CD4-positive, alpha-beta T cell (primary cell): ENCODE results near the gene RILPL2. TPM values are rescaled to one million over a fixed set of nuclear protein-coding genes. Genes with fewer than 3 reads are reported as not detected.
"Not testable (repeated sequence)": the region's sequence is repeated elsewhere in the genome, so short reads cannot be mapped to it uniquely, and the experiment has no call there.

ENCODE experiments used
- ATAC-seq: fragments of 200-7000 bp; cut with Tn5 transposase; one replicate; pipeline ENCODE4 v1.10.0; 2022; ENCODE audit warnings: mild to moderate bottlenecking; ENCODE audit not compliant: poor library complexity
- CTCF ChIA-PET: fragments of 350-600 bp; sonication (Branson Sonifier 250); formaldehyde crosslinking; loops from one replicate; lab custom pipeline; 2021; ENCODE audit warnings: antibody characterized with exemption, inconsistent platforms; lab: Charles Lee
- POLR2A ChIA-PET: fragments of 350-600 bp; sonication (Branson Sonifier 250); formaldehyde crosslinking; loops from one replicate; lab custom pipeline; 2021; ENCODE audit warnings: antibody characterized with exemption, inconsistent platforms; lab: Charles Lee
- DNase-seq, 14 experiments: peaks; one replicate each; pipeline ENCODE4 v3.0.0-alpha.2; 2013 to 2020; ENCODE audit warnings: mixed read lengths in 2 of 14
- H3K27ac ChIP-seq, 2 donors: one replicate each; pipeline versions ENCODE4 v1.5.1 to v1.7.0; 2013; ENCODE audit warnings: low read length in 2 of 2, low read depth in 1 of 2, mild to moderate bottlenecking in 1 of 2
- H3K27me3 ChIP-seq, 2 experiments: 1 replicate in 1 of 2; 2 replicates in 1 of 2; pipeline versions ENCODE4 v1.6.1 to v1.7.0; 2013; ENCODE audit warnings: low read length in 2 of 2, control low read depth in 1 of 2, mild to moderate bottlenecking in 1 of 2, moderate library complexity in 1 of 2; ENCODE audit not compliant: insufficient read depth in 2 of 2, control insufficient read depth in 1 of 2
- H3K36me3 ChIP-seq: one replicate; pipeline ENCODE4 v1.6.1; 2013; ENCODE audit warnings: low read length, control low read depth; ENCODE audit not compliant: insufficient read depth
- H3K4me1 ChIP-seq: one replicate; pipeline ENCODE4 v1.6.1; 2013; ENCODE audit warnings: low read length, control low read depth; ENCODE audit not compliant: insufficient read depth
- H3K4me3 ChIP-seq: one replicate; pipeline ENCODE4 v1.5.1; 2013; ENCODE audit warnings: mild to moderate bottlenecking, low read length, moderate library complexity
- H3K9me3 ChIP-seq, 2 experiments: 1 replicate in 1 of 2; 2 replicates in 1 of 2; pipeline versions ENCODE4 v1.6.1 to v1.7.0; 2013; ENCODE audit warnings: low read length in 2 of 2, mild to moderate bottlenecking in 2 of 2, control low read depth in 1 of 2, moderate library complexity in 1 of 2; ENCODE audit not compliant: control insufficient read depth in 1 of 2, insufficient read depth in 1 of 2
- H3K27ac Mint-ChIP-seq: one replicate; pipeline ENCODE4 v1.8.0; 2020; ENCODE audit warnings: mixed read lengths
- H3K27me3 Mint-ChIP-seq: one replicate; pipeline ENCODE4 v1.8.0; 2021; ENCODE audit warnings: mixed read lengths
- H3K36me3 Mint-ChIP-seq: one replicate; pipeline ENCODE4 v1.8.0; 2021; ENCODE audit warnings: low read depth, mixed read lengths
- H3K4me1 Mint-ChIP-seq: one replicate; pipeline ENCODE4 v1.8.0; 2021; ENCODE audit warnings: low read depth, mixed read lengths
- H3K4me3 Mint-ChIP-seq: one replicate; pipeline ENCODE4 v1.8.0; 2020; ENCODE audit warnings: mild to moderate bottlenecking, mixed read lengths
- H3K9me3 Mint-ChIP-seq: one replicate; pipeline ENCODE4 v1.8.0; 2020; ENCODE audit warnings: mixed read lengths
- intact Hi-C, 2 experiments: fragments of 100-400 bp; cut with DNase I in 1 of 2; cut with micrococcal nuclease in 1 of 2; formaldehyde crosslinking; loops; one replicate each; pipeline versions ENCODE4 v1.15.1 to v1.9.0; 2023 to 2025; cut with DNase I, micrococcal nuclease
- total RNA-seq, 174 experiments: library from RNA in 2 of 174; stranded (reverse) in 2 of 174; gene quantifications; one replicate each; pipeline ENCODE4 v1.2.3 and lab custom pipeline; 2021 to 2026
- TF ChIP-seq, protein P1 (sequence below): fragments of 200-600 bp; IDR thresholded peaks from one replicate; pipeline ENCODE4 v1.8.0; 2022; ENCODE audit warnings: antibody characterized with exemption, mild to moderate bottlenecking

Gene RILPL2
- total RNA-seq, 2 experiments from 2014 or later, result 4.9 to 5.5 TPM

DNA sequence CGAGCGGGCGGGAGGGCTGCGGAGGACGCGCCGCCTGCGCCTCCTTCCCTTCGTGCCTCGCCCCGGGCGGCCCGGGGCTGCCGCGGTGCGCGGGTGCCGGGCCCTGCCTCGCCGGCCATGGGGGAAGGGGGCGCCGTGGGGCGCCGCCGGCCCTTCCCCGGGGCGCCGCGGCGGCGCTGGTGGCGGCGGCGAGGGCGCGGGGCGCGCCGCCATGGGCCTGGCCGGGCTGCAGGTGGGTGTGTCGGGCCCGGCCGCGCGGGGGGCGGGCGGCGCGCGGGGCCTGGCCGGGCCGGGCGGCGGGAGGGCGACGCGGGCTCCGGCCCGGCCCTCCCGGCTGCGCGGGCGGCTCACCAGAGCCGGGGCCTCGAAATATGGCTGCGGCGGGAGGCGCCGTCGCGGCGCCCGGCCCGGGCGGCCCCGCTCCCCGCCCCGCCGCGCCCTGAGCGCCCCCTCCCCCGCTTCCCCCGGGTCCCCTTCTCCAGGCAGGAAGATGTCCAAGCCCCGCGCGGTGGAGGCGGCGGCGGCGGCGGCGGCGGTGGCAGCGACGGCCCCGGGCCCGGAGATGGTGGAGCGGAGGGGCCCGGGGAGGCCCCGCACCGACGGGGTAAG is 47.4 kb downstream of the RILPL2 start:
- H3K4me3 Mint-ChIP-seq, result no peak overlapping the region
- peak overlapping the region; percentile 69 for H3K4me3 ChIP-seq
- intact Hi-C loops, result loop anchor here (2.0 to 10.0 kb wide), 4 partner anchors 24 to 634 kb away; partner anchors contain the start of genes DENR (in 1 of the 2), SBNO1 (in 1 of the 2) and TMED2 (in 1 of the 2)
- no peaks in the 10 kb centered on the region for H3K9me3 Mint-ChIP-seq
- H3K36me3 ChIP-seq, result peaks cover 28% of the 10 kb centered on the region
- H3K36me3 Mint-ChIP-seq, result peaks cover 39% of the 10 kb centered on the region
- DNase-seq (peak in 1 of 14 experiments; percentile 12), ATAC-seq (peak; percentile 1)
- no peak overlapping the region for H3K27ac Mint-ChIP-seq
- H3K4me1 Mint-ChIP-seq, result peaks cover 47% of the 10 kb centered on the region
- H3K27ac ChIP-seq, result no peak overlapping the region
- no peaks in the 10 kb centered on the region for H3K27me3 ChIP-seq
- ChIA-PET CTCF (interaction anchor here (1.0 to 1.3 kb wide), 2 partner anchors 23 to 69 kb away, joined by 4 to 5 read pairs; partner anchors contain the start of gene SNRNP35), POLR2A (interaction anchor here (1.4 to 2.6 kb wide), 2 partner anchors 23 to 69 kb away, joined by 4 to 14 read pairs; partner anchors contain the start of gene SNRNP35)
- H3K4me1 ChIP-seq, result peaks cover 53% of the 10 kb centered on the region
- TF ChIP-seq, protein P1, sequence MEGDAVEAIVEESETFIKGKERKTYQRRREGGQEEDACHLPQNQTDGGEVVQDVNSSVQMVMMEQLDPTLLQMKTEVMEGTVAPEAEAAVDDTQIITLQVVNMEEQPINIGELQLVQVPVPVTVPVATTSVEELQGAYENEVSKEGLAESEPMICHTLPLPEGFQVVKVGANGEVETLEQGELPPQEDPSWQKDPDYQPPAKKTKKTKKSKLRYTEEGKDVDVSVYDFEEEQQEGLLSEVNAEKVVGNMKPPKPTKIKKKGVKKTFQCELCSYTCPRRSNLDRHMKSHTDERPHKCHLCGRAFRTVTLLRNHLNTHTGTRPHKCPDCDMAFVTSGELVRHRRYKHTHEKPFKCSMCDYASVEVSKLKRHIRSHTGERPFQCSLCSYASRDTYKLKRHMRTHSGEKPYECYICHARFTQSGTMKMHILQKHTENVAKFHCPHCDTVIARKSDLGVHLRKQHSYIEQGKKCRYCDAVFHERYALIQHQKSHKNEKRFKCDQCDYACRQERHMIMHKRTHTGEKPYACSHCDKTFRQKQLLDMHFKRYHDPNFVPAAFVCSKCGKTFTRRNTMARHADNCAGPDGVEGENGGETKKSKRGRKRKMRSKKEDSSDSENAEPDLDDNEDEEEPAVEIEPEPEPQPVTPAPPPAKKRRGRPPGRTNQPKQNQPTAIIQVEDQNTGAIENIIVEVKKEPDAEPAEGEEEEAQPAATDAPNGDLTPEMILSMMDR, result no peak
- H3K27me3 Mint-ChIP-seq, result no peaks in the 10 kb centered on the region
- no peaks in the 10 kb centered on the region for H3K9me3 ChIP-seq

DNA sequence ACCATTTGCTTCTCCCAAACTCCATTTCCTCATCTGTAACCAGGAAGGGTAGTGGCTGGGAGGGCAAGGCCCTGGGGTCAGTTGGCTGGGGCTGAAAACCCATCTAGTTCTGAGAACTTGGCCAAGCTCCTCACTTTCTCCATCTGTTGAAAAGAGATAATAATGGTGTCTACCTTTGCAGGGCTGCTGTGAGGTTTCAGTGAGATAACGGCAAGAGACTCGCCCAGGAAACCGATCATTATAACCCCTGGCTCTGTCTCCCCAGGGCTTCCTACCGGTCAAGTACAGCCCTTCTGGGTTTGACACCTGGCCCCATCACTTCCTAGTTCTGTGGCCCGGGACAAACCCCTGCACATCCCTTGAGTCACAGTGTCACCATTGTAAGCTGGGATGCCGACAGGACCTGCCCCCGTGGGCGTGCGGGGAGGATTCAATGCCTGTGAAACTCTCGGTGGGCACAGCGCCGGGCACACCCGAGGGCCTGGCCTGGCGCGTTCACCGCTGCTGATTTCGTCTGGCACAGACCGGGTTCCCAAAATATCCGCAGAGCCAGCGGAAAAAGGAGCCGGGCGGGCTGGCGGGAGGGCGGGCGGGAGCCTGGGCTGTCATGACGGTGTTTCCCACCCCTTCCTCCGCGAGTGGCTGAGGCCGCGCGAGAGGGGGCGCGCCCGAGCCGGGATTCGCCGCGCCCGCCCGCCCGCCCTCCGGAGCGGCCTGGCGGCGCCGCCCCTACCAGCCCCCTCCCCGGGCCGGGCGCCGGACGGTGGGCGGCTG is 48.1 kb downstream of the RILPL2 start:
- Histone ChIP-seq H3K4me1 (peaks cover 58% of the 10 kb centered on the region), H3K36me3 (peaks cover 23% of the 10 kb centered on the region), H3K27ac (peak overlapping the region; percentile 53 to 76), H3K27me3 (no peaks in the 10 kb centered on the region), H3K9me3 (no peaks in the 10 kb centered on the region), H3K4me3 (peak overlapping the region; percentile 87)
- Mint-ChIP-seq H3K9me3 (no peaks in the 10 kb centered on the region), H3K36me3 (peaks cover 33% of the 10 kb centered on the region), H3K27ac (peak overlapping the region; percentile 73), H3K4me3 (peak overlapping the region; percentile 91), H3K27me3 (no peaks in the 10 kb centered on the region), H3K4me1 (peaks cover 52% of the 10 kb centered on the region)
- CTCF ChIA-PET, result interaction anchor here (1.0 to 1.3 kb wide), 2 partner anchors 23 to 70 kb away, joined by 4 to 5 read pairs; partner anchors contain the start of gene SNRNP35
- intact Hi-C loops, result loop anchor here (2.0 to 10.0 kb wide), 4 partner anchors 24 to 634 kb away; partner anchors contain the start of genes DENR (in 1 of the 2), SBNO1 (in 1 of the 2) and TMED2 (in 1 of the 2)
- POLR2A ChIA-PET, result interaction anchor here (1.4 to 2.6 kb wide), 3 partner anchors 23 to 194 kb away, joined by 3 to 14 read pairs (median 4); partner anchors contain the start of gene SNRNP35
- ATAC-seq, result peak; percentile 61
- TF ChIP-seq, protein P1, result no peak
- DNase-seq, result peak; percentile 34 to 88 (median 67)

DNA sequence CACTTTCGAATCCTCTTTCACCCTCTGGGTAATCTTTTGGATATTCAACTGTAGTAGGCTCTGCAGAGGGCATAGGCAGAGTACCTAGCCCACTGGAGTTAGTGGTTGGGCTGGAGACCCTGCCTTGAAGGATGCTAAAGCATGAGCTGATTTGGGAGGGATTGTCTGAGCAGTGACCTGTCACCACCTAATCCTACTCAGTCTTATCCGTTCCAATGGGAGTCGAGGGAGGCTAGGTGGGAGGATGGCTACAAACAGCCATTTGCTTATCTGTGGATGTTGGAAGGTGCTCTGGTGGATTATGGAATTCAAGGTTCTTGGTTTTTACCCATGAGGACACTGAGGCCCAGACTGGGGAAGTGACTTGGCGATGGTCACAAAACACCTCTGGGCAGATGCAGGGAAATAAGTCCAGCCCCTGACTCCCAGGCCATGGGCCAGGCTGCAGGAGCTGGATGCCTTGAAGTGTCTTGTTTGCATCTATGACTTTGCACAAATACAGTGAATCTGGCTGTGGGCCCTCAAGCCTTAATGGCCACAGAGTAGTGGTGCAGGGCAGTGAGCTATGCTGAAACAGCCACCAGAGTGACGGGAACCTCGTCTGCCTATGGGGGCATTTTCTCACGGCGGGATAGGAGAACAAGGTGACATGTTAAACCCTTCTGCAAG is 48.8 kb downstream of the RILPL2 start:
- Histone ChIP-seq H3K27me3 (no peaks in the 10 kb centered on the region), H3K9me3 (no peaks in the 10 kb centered on the region), H3K4me1 (peaks cover 57% of the 10 kb centered on the region), H3K36me3 (peaks cover 19% of the 10 kb centered on the region), H3K4me3 (peak overlapping the region; percentile 87), H3K27ac (peak overlapping the region; percentile 53 to 76)
- Mint-ChIP-seq H3K27ac (peak overlapping the region; percentile 73), H3K9me3 (no peaks in the 10 kb centered on the region), H3K4me1 (peaks cover 52% of the 10 kb centered on the region), H3K27me3 (no peaks in the 10 kb centered on the region), H3K36me3 (peaks cover 27% of the 10 kb centered on the region), H3K4me3 (peak overlapping the region; percentile 91)
- ATAC-seq (no peak), DNase-seq (peak in 1 of 14 experiments; percentile 33)
- POLR2A ChIA-PET, result interaction anchor here (1.4 to 2.6 kb wide), 3 partner anchors 22 to 194 kb away, joined by 3 to 14 read pairs (median 4); partner anchors contain the start of gene SNRNP35
- TF ChIP-seq, protein P1, result no peak
- intact Hi-C loops, result loop anchor here (2.0 to 10.0 kb wide), 4 partner anchors 23 to 633 kb away; partner anchors contain the start of genes DENR (in 1 of the 2), SBNO1 (in 1 of the 2) and TMED2 (in 1 of the 2)
- CTCF ChIA-PET, result interaction anchor here (1.0 to 1.3 kb wide), 2 partner anchors 22 to 70 kb away, joined by 4 to 5 read pairs; partner anchors contain the start of gene SNRNP35

DNA sequence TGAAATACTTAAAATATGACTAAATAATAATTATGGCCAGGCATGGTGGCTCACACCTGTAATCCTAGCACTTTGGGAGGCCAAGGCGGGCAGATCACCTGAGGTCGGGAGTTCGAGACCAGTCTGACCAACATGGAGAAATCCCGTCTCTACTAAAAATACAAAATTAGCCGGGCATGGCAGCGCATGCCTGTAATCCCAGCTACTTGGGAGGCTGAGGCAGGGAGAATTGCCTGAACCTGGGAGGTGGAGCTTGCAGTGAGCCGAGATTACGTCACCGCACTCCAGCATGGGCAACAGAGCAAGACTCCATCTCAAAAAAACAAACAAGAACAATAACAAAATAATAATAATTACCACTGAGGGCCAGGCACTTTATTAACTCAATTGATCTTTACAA is 50.9 kb downstream of the RILPL2 start:
- H3K9me3 ChIP-seq, H3K36me3 ChIP-seq, DNase-seq, H3K27ac ChIP-seq, H3K27ac Mint-ChIP-seq, H3K36me3 Mint-ChIP-seq, H3K27me3 ChIP-seq, H3K27me3 Mint-ChIP-seq, ATAC-seq, H3K9me3 Mint-ChIP-seq, H3K4me3 ChIP-seq: not testable (repeated sequence)
- H3K4me1 ChIP-seq, result peaks cover 40% of the 10 kb centered on the region
- peaks cover 36% of the 10 kb centered on the region for H3K4me1 Mint-ChIP-seq
- intact Hi-C loops, result loop anchor here (5.0 to 10.0 kb wide), 2 partner anchors 197 to 631 kb away; partner anchors contain the start of genes DENR (in 1 of the 2) and TMED2 (in 1 of the 2)
- H3K4me3 Mint-ChIP-seq, result peak overlapping the region; percentile 63
- CTCF ChIA-PET, result interaction anchor here (0.7 to 1.8 kb wide), 2 partner anchors 16 to 20 kb away, joined by 4 to 5 read pairs; no protein-coding TSS in a partner anchor
- POLR2A ChIA-PET, result interaction anchor here (0.7 to 2.6 kb wide), 2 partner anchors 48 to 549 kb away, joined by 4 to 9 read pairs; no protein-coding TSS in a partner anchor
